Epithelial cell of esophagus (primary cell): ENCODE results near the gene MAN2B1.
"Not testable (repeated sequence)": the region's sequence is repeated elsewhere in the genome, so short reads cannot be mapped to it uniquely, and the experiment has no call there.

Experiments
- DNase-seq: peaks from one replicate; pipeline ENCODE4 v3.0.0; 2010; ENCODE audit warnings: low read depth
- H3K4me3 ChIP-seq: 2 replicates; pipeline ENCODE4 v1.5.1; 2011; ENCODE audit warnings: mild to moderate bottlenecking, low read length, control low read depth
- TF ChIP-seq, protein P1 (sequence below): IDR thresholded peaks from 2 replicates; pipeline ENCODE4 v1.5.1; 2011; ENCODE audit warnings: low read depth, mild to moderate bottlenecking, low read length, control low read depth, inconsistent platforms; ENCODE audit not compliant: insufficient read depth; ENCODE audit errors: missing control alignments

The MAN2B1 gene

GRCh38 chr19:12666265-12667048, at the start of gene MAN2B1, which contains the start of gene WDR83:
Gene MAN2B1 (minus strand): TSS chr19:12666742. CDS start chr19:12666701, 41 bp downstream.
Gene WDR83 (plus strand): TSS chr19:12666807. CDS start chr19:12669791, 2,984 bp downstream.
- DNase-seq = peak; percentile 75
- TF ChIP-seq, protein P1, sequence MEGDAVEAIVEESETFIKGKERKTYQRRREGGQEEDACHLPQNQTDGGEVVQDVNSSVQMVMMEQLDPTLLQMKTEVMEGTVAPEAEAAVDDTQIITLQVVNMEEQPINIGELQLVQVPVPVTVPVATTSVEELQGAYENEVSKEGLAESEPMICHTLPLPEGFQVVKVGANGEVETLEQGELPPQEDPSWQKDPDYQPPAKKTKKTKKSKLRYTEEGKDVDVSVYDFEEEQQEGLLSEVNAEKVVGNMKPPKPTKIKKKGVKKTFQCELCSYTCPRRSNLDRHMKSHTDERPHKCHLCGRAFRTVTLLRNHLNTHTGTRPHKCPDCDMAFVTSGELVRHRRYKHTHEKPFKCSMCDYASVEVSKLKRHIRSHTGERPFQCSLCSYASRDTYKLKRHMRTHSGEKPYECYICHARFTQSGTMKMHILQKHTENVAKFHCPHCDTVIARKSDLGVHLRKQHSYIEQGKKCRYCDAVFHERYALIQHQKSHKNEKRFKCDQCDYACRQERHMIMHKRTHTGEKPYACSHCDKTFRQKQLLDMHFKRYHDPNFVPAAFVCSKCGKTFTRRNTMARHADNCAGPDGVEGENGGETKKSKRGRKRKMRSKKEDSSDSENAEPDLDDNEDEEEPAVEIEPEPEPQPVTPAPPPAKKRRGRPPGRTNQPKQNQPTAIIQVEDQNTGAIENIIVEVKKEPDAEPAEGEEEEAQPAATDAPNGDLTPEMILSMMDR = no peak
- peak within 1 kb of the TSS; percentile 88 for H3K4me3 ChIP-seq

GRCh38 chr19:12715929-12716328, 49.4 kb upstream of the MAN2B1 start:
- TF ChIP-seq, protein P1 = no peak
- DNase-seq = no peak
- H3K4me3 ChIP-seq = no peak overlapping the region

- DNase-seq = no peak
- H3K4me3 ChIP-seq = no peak overlapping the region
- TF ChIP-seq, protein P1 = no peak
These were observed 48.6 kb upstream of the MAN2B1 start for GRCh38 chr19:12715102-12715501.

GRCh38 chr19:12713304-12713703, 46.8 kb upstream of the MAN2B1 start:
- DNase-seq, H3K4me3 ChIP-seq: not testable (repeated sequence)

DNA sequence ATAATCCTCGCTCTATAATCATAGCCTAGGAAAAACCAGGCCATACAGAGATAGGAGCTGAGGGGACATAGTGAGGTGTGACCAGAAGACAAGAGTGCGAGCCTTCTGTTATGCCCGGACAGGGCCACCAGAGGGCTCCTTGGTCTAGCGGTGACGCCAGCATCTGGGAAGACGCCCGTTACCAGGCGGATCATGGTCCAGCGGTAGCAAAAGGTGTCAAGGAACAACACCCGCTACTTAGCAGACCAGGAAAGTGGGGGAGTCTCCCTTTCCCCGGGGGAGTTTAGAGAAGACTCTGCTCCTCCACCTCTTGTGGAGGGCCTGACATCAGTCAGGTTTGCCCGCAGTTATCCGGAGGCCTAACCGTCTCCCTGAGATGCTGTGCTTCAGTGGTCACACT, 45.5 kb upstream of the MAN2B1 start:
- not testable (repeated sequence) for H3K4me3 ChIP-seq, DNase-seq

DNA sequence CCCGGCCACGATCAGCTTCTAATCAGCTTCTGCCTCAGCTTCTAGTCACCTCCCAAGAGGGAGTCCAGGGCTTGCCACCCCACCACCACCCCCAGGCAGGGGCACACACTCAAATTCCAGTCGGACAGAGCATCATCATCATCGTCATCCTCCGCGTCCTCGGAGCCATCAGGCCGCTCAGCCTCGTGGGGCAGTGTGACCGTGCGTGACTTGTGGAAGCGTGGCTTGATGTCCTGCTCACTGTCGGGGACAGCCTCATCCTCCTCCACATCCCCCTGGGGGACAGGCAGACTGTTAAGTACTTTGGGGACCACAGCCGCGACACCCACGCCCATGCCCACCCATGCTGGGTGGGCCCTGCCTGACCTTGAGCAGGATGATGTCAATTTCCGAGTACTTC, 44.6 kb upstream of the MAN2B1 start:
- no peak overlapping the region for H3K4me3 ChIP-seq
- TF ChIP-seq, protein P1 = no peak
- no peak for DNase-seq

- no peak overlapping the region for H3K4me3 ChIP-seq
- TF ChIP-seq, protein P1 = no peak
- DNase-seq = no peak
These were observed 42.1 kb upstream of the MAN2B1 start for GRCh38 chr19:12708641-12709040.

- no peak overlapping the region for H3K4me3 ChIP-seq
- TF ChIP-seq, protein P1 = no peak
- DNase-seq = no peak
These were observed 39.8 kb upstream of the MAN2B1 start for GRCh38 chr19:12706332-12706718.
